SK-N-SH (cell line): ENCODE results near the gene JPH3. TPM values are rescaled to one million over a fixed set of nuclear protein-coding genes. Genes with fewer than 3 reads are reported as not detected.

Experiments used
- CTCF ChIA-PET: fragments of 300-600, 350-600 bp; formaldehyde crosslinking; extraction: SDS; loops from one replicate; lab custom pipeline; 2021; lab: Yijun Ruan, JAX
- POLR2A ChIA-PET: fragments of 350-600 bp; sonication (Branson Sonifier 250); formaldehyde crosslinking; extraction: SDS; loops from one replicate; lab custom pipeline; 2020; ENCODE audit warnings: antibody characterized with exemption, inconsistent platforms; lab: Yijun Ruan, JAX
- DNase-seq: peaks from one replicate; pipeline ENCODE4 v3.0.0; 2012
- H2AFZ ChIP-seq: fragments of 200-600 bp; sonication (generic); 2 replicates; pipeline ENCODE4 v1.8.1; 2016; ENCODE audit warnings: antibody characterized with exemption, mild to moderate bottlenecking, low read depth
- H3F3A ChIP-seq: fragments of 200-600 bp; sonication (generic); replicated peaks from 2 replicates; pipeline ENCODE3; 2016; ENCODE audit warnings: antibody characterized with exemption, mild to moderate bottlenecking; ENCODE audit not compliant: insufficient read depth
- H3K27ac ChIP-seq, 2 experiments: fragments of 200-500 bp in 1 of 2; fragments of 200-600 bp in 1 of 2; sonication (Bioruptor generic) in 1 of 2; sonication (generic), shearing (Covaris generic) in 1 of 2; 2 replicates each; pipeline versions ENCODE4 v1.5.1 to v1.6.1; 2014 to 2016; ENCODE audit warnings: low read depth in 2 of 2, inconsistent platforms in 1 of 2, low read length in 1 of 2, mild to moderate bottlenecking in 1 of 2, mixed read lengths in 1 of 2
- H3K27me3 ChIP-seq: fragments of 200-600 bp; sonication (generic), shearing (Covaris generic); 2 replicates; pipeline ENCODE4 v1.6.1; 2016; ENCODE audit warnings: mixed run types; ENCODE audit not compliant: insufficient read depth
- H3K36me3 ChIP-seq, 2 experiments: fragments of 200-500 bp in 1 of 2; fragments of 200-600 bp in 1 of 2; sonication (Bioruptor generic) in 1 of 2; sonication (generic) in 1 of 2; replicated peaks in 1 of 2; 2 replicates each; pipeline versions ENCODE3 to v1.5.1; 2014 to 2016; ENCODE audit warnings: low read length in 1 of 2, mild to moderate bottlenecking in 1 of 2; ENCODE audit not compliant: insufficient read depth in 2 of 2, control insufficient read depth in 1 of 2
- H3K4me1 ChIP-seq, 2 experiments: fragments of 200-500 bp in 1 of 2; fragments of 200-600 bp in 1 of 2; sonication (Bioruptor generic) in 1 of 2; sonication (generic), shearing (Covaris generic) in 1 of 2; 2 replicates each; pipeline versions ENCODE4 v1.5.1 to v1.6.1; 2014 to 2016; ENCODE audit warnings: low read depth in 1 of 2, low read length in 1 of 2, mixed run types in 1 of 2; ENCODE audit not compliant: insufficient read depth in 2 of 2, control insufficient read depth in 1 of 2
- H3K4me2 ChIP-seq: fragments of 200-600 bp; sonication (generic), shearing (Covaris generic); 2 replicates; pipeline ENCODE4 v1.6.1; 2017; ENCODE audit warnings: mixed run types
- H3K4me3 ChIP-seq, 2 experiments: fragments of 200-500 bp in 1 of 2; fragments of 200-600 bp in 1 of 2; sonication (Bioruptor generic) in 1 of 2; sonication (generic), shearing (Covaris generic) in 1 of 2; 2 replicates each; pipeline versions ENCODE4 v1.5.1 to v1.8.1; 2014 to 2016; ENCODE audit warnings: low read depth in 2 of 2, inconsistent platforms in 1 of 2, low read length in 1 of 2, mild to moderate bottlenecking in 1 of 2, mixed read lengths in 1 of 2, moderate library complexity in 1 of 2
- H3K79me2 ChIP-seq: fragments of 200-600 bp; sonication (generic); 2 replicates; pipeline ENCODE4 v1.8.1; 2017; ENCODE audit warnings: mild to moderate bottlenecking; ENCODE audit not compliant: insufficient read depth
- H3K9ac ChIP-seq: fragments of 200-600 bp; sonication (generic); 2 replicates; pipeline ENCODE4 v1.6.1; 2017; ENCODE audit warnings: mixed run types
- H3K9me2 ChIP-seq: fragments of 200-600 bp; sonication (generic); 2 replicates; pipeline ENCODE4 v1.6.1; 2017; ENCODE audit warnings: mixed run types
- H3K9me3 ChIP-seq: fragments of 200-600 bp; sonication (generic); 2 replicates; pipeline ENCODE4 v1.6.1; 2017; ENCODE audit warnings: mixed run types, mild to moderate bottlenecking, moderate library complexity
- H4K20me1 ChIP-seq: fragments of 200-600 bp; sonication (generic); 2 replicates; pipeline ENCODE4 v1.6.1; 2017; ENCODE audit warnings: mild to moderate bottlenecking, mixed run types; ENCODE audit not compliant: insufficient read depth
- EP300 ChIP-seq, 2 experiments: IDR thresholded peaks; 2 replicates each; pipeline versions ENCODE4 v1.4.0 to v1.6.1; 2012; ENCODE audit warnings: borderline replicate concordance in 1 of 2, low read depth in 1 of 2, low read length in 1 of 2
- FOSL2 ChIP-seq: IDR thresholded peaks from 2 replicates; pipeline ENCODE4 v1.4.0; 2012; ENCODE audit warnings: low read depth, mild to moderate bottlenecking, moderate library complexity, borderline replicate concordance
- FOXM1 ChIP-seq: IDR thresholded peaks from 2 replicates; pipeline ENCODE4 v1.4.0; 2012; ENCODE audit warnings: low read depth, mild to moderate bottlenecking
- GABPA ChIP-seq: IDR thresholded peaks from 2 replicates; pipeline ENCODE4 v1.4.0; 2012; ENCODE audit warnings: low read depth, mild to moderate bottlenecking
- GATA2 ChIP-seq: sonication (generic); formaldehyde crosslinking; IDR thresholded peaks from 2 replicates; pipeline ENCODE4 v1.5.0; 2020; ENCODE audit warnings: mild to moderate bottlenecking, missing genetic modification reagents
- IRF3 ChIP-seq: fragments of 150-350 bp; IDR thresholded peaks from 2 replicates; pipeline ENCODE4 v1.6.1; 2016; ENCODE audit warnings: mild to moderate bottlenecking, low read depth, low read length
- NFIC ChIP-seq: IDR thresholded peaks from 2 replicates; pipeline ENCODE4 v1.4.0; 2012; ENCODE audit warnings: borderline replicate concordance
- RAD21 ChIP-seq: IDR thresholded peaks from 2 replicates; pipeline ENCODE4 v1.6.1; 2012; ENCODE audit warnings: mild to moderate bottlenecking, low read length
- RCOR1 ChIP-seq: fragments of 150-350 bp; IDR thresholded peaks from 2 replicates; pipeline ENCODE4 v1.6.1; 2017; ENCODE audit warnings: antibody characterized with exemption, low read length
- REST ChIP-seq: IDR thresholded peaks from 2 replicates; pipeline ENCODE4 v1.6.1; 2012; ENCODE audit warnings: mild to moderate bottlenecking, low read depth, low read length, moderate library complexity
- USF1 ChIP-seq: IDR thresholded peaks from 2 replicates; pipeline ENCODE4 v1.4.0; 2012; ENCODE audit warnings: low read depth, borderline replicate concordance
- WGBS: methylation state at CpG from one replicate; pipeline ENCODE4 v1.1.6; 2017; ENCODE audit warnings: low lambda C conversion rate; 5-methylcytosine and 5-hydroxymethylcytosine counted together
- polyA plus RNA-seq, 3 experiments: library from polyadenylated mRNA; depleted of rRNA; stranded (reverse); fragments of >200 nt; gene quantifications; 2 replicates each; pipeline ENCODE4 v1.2.3, GENCODE V29; 2012

The JPH3 gene
- polyA plus RNA-seq, 1 of the 3 experiments (the other 2 are of a cell fraction) = 0.25 TPM

GRCh38 chr16:87697256-87697655, 94.9 kb downstream of the JPH3 start (continued):
- TF ChIP-seq USF1 = no peak
- TF ChIP-seq, all 33 proteins: peak for 0

GRCh38 chr16:87697792-87698191, 95.5 kb downstream of the JPH3 start:
- Histone ChIP-seq H3K4me3 (no peak overlapping the region), H3K9me2 (no peaks in the 10 kb centered on the region), H3K4me2 (no peak overlapping the region), H3K27me3 (no peaks in the 10 kb centered on the region), H3K36me3 (peaks cover 0 to 58% of the 10 kb centered on the region in 2 experiments), H3K27ac (no peak overlapping the region), H3K79me2 (no peaks in the 10 kb centered on the region), H4K20me1 (no peaks in the 10 kb centered on the region), H2AFZ (no peak overlapping the region), H3F3A (no peaks in the 10 kb centered on the region), H3K4me1 (no peaks in the 10 kb centered on the region), H3K9me3 (no peaks in the 10 kb centered on the region), H3K9ac (no peak overlapping the region)
- TF ChIP-seq RAD21 = no peak
- DNase-seq = no peak
- ChIA-PET POLR2A (no interaction called here), CTCF (interaction anchor here (1.1 to 1.5 kb wide), 2 partner anchors 62 to 136 kb away, joined by 3 to 4 read pairs; no protein-coding TSS in a partner anchor)
- 92% methylated on average over 9 of the region's 14 CpGs for WGBS

- CTCF ChIA-PET = interaction anchor here (1.1 to 1.5 kb wide), 2 partner anchors 62 to 136 kb away, joined by 3 to 4 read pairs; no protein-coding TSS in a partner anchor
- H3K4me2 ChIP-seq = no peak overlapping the region
- H3K79me2 ChIP-seq = no peaks in the 10 kb centered on the region
- H3K9me3 ChIP-seq = no peaks in the 10 kb centered on the region
- TF ChIP-seq NFIC = no peak
- TF ChIP-seq FOSL2 = no peak
- TF ChIP-seq, all 33 proteins: peak for 0
- Histone ChIP-seq H3K4me3 (no peak overlapping the region), H3K27me3 (no peaks in the 10 kb centered on the region), H3K4me1 (no peaks in the 10 kb centered on the region), H3K9ac (no peak overlapping the region), H3K36me3 (peaks cover 0 to 62% of the 10 kb centered on the region in 2 experiments), H3K27ac (no peak overlapping the region), H4K20me1 (no peaks in the 10 kb centered on the region), H3K9me2 (no peaks in the 10 kb centered on the region), H2AFZ (no peak overlapping the region), H3F3A (no peaks in the 10 kb centered on the region)
- POLR2A ChIA-PET = no interaction called here
- no peak for DNase-seq
- WGBS = 93% methylated on average over 7 of the region's 7 CpGs
Measured at GRCh38 chr16:87698241-87698640, 95.9 kb downstream of the JPH3 start.

GRCh38 chr16:87698676-87699199, 96.4 kb downstream of the JPH3 start:
- Histone ChIP-seq H4K20me1 (no peaks in the 10 kb centered on the region), H3K4me3 (no peak overlapping the region), H3K9me3 (no peaks in the 10 kb centered on the region), H3F3A (no peaks in the 10 kb centered on the region), H3K4me2 (no peak overlapping the region), H2AFZ (no peak overlapping the region), H3K36me3 (peaks cover 0 to 66% of the 10 kb centered on the region in 2 experiments), H3K9me2 (no peaks in the 10 kb centered on the region), H3K27ac (no peak overlapping the region), H3K9ac (no peak overlapping the region), H3K27me3 (no peaks in the 10 kb centered on the region), H3K4me1 (no peaks in the 10 kb centered on the region), H3K79me2 (no peaks in the 10 kb centered on the region)
- no peak for DNase-seq
- CTCF ChIA-PET = interaction anchor here (1.1 kb wide), 1 partner anchor 137 kb away, joined by 3 read pairs; no protein-coding TSS in a partner anchor
- 75% methylated on average over 11 of the region's 20 CpGs for WGBS
- POLR2A ChIA-PET = no interaction called here
- TF ChIP-seq IRF3 (no peak), REST (no peak), GATA2 (CRISPR knock-in tag) (no peak), GABPA (no peak), EP300 (IDR thresholded peaks at IDR 0.05; ENCODE audit: borderline replicate concordance in 1 of 2, low read depth in 1 of 2, low read length in 1 of 2) (no peak), RCOR1 (no peak), FOXM1 (no peak)
